PC-9 (cell line): ENCODE measurements around the gene ADGRV1.

ENCODE experiments used
- CTCF ChIP-seq: fragments of 200-600 bp; sonication (generic); conservative IDR thresholded peaks from 2 replicates; pipeline ENCODE4 v1.6.1; 2017; ENCODE audit warnings: mixed run types, antibody characterized with exemption, mild to moderate bottlenecking, moderate library complexity
- EZH2 ChIP-seq: fragments of 200-600 bp; sonication (generic); IDR thresholded peaks from 2 replicates; pipeline ENCODE4 v1.8.0; 2017; ENCODE audit warnings: antibody characterized with exemption, low read depth

- TF ChIP-seq CTCF (no peak), EZH2 (no peak)
These were observed 452.4 kb downstream of the ADGRV1 start for GRCh38 chr5:91011029-91011428.
